Left ventricle myocardium inferior (tissue), 1 donor: ENCODE results near the gene ZBTB8B. TPM values are rescaled to one million over a fixed set of nuclear protein-coding genes. Genes with fewer than 3 reads are reported as not detected.
"Not testable (repeated sequence)": the region's sequence is repeated elsewhere in the genome, so short reads cannot be mapped to it uniquely, and the experiment has no call there.

Experiments used
- DNase-seq: peaks from one replicate; pipeline ENCODE4 v3.0.0-alpha.2; 2020
- H3K27ac ChIP-seq: fragments of 200-600 bp; replicated peaks from 2 replicates; pipeline ENCODE4 v1.8.0; 2021
- H3K27me3 ChIP-seq: fragments of 200-600 bp; 2 replicates; pipeline ENCODE4 v1.8.0; 2021; ENCODE audit warnings: low read depth
- H3K36me3 ChIP-seq: fragments of 200-600 bp; 2 replicates; pipeline ENCODE4 v1.8.0; 2021
- H3K4me1 ChIP-seq: fragments of 200-600 bp; 2 replicates; pipeline ENCODE4 v1.8.0; 2021
- H3K4me3 ChIP-seq: fragments of 200-600 bp; 2 replicates; pipeline ENCODE4 v1.8.0; 2021; ENCODE audit warnings: mild to moderate bottlenecking, moderate library complexity
- H3K9me3 ChIP-seq: fragments of 200-600 bp; replicated peaks from 2 replicates; pipeline ENCODE4 v1.8.0; 2021
- CTCF ChIP-seq: fragments of 200-600 bp; IDR thresholded peaks from 2 replicates; pipeline ENCODE4 v1.8.0; 2021; ENCODE audit warnings: antibody characterized with exemption, mild to moderate bottlenecking, borderline replicate concordance
- intact Hi-C: fragments of 100-400 bp; cut with micrococcal nuclease; formaldehyde crosslinking; loops from one replicate; pipeline ENCODE4 v1.11.0; 2022
- total RNA-seq: library from RNA; stranded (reverse); fragmentation: NEBNext Ultra II Directional; extraction: Animal tissue kit (Norgen Biotek cat#: 25700); gene quantifications from one replicate; pipeline ENCODE4 v1.2.1, GENCODE V29; 2021
- donor health status: DM: no; HTN: yes; CAD: no; lungs with severe emphysema.

Gene ZBTB8B
- total RNA-seq, 1 donor from 2014 or later = 0.03 TPM

- H3K9me3 ChIP-seq = no peaks in the 10 kb centered on the region
- no peak for TF ChIP-seq CTCF
- H3K27ac ChIP-seq = no peak overlapping the region
- H3K36me3 ChIP-seq = no peaks in the 10 kb centered on the region
- H3K4me3 ChIP-seq = no peak overlapping the region
- peaks cover 88% of the 10 kb centered on the region for H3K27me3 ChIP-seq
- DNase-seq = no peak
- intact Hi-C loops = no loop called here
- peaks cover 16% of the 10 kb centered on the region for H3K4me1 ChIP-seq
Measured at GRCh38 chr1:32466761-32467160, 1.9 kb downstream of the ZBTB8B start.

GRCh38 chr1:32468791-32469190 lies 3.9 kb downstream of the ZBTB8B start:
- Histone ChIP-seq H3K27ac (no peak overlapping the region), H3K4me3 (no peak overlapping the region), H3K36me3 (no peaks in the 10 kb centered on the region), H3K9me3 (no peaks in the 10 kb centered on the region), H3K27me3 (peaks cover 91% of the 10 kb centered on the region), H3K4me1 (peaks cover 16% of the 10 kb centered on the region)
- TF ChIP-seq CTCF = no peak
- intact Hi-C loops = no loop called here
- no peak for DNase-seq

- Histone ChIP-seq H3K4me3 (no peak overlapping the region), H3K27me3 (peaks cover 75% of the 10 kb centered on the region)
- intact Hi-C loops = no loop called here
Measured at GRCh38 chr1:32470431-32470830, 5.6 kb downstream of the ZBTB8B start.

GRCh38 chr1:32470991-32471694 lies 6.3 kb downstream of the ZBTB8B start:
- Histone ChIP-seq H3K27me3 (peaks cover 68% of the 10 kb centered on the region), H3K4me3 (no peak overlapping the region), H3K9me3 (no peaks in the 10 kb centered on the region), H3K36me3 (no peaks in the 10 kb centered on the region), H3K4me1 (no peaks in the 10 kb centered on the region), H3K27ac (no peak overlapping the region)
- TF ChIP-seq CTCF = peak; percentile 46
- no peak for DNase-seq
- intact Hi-C loops = no loop called here

More at GRCh38 chr1:32470431-32470830, 5.6 kb downstream of the ZBTB8B start:
- no peak for TF ChIP-seq CTCF
- no peaks in the 10 kb centered on the region for H3K9me3 ChIP-seq
- H3K4me1 ChIP-seq = peaks cover 2% of the 10 kb centered on the region
- H3K36me3 ChIP-seq = no peaks in the 10 kb centered on the region
- no peak for DNase-seq
- no peak overlapping the region for H3K27ac ChIP-seq

GRCh38 chr1:32471695-32472362 lies 7.0 kb downstream of the ZBTB8B start:
- Histone ChIP-seq H3K9me3 (no peaks in the 10 kb centered on the region), H3K4me1 (no peaks in the 10 kb centered on the region), H3K36me3 (no peaks in the 10 kb centered on the region), H3K4me3 (no peak overlapping the region), H3K27me3 (peaks cover 61% of the 10 kb centered on the region), H3K27ac (no peak overlapping the region)
- TF ChIP-seq CTCF = no peak
- DNase-seq = no peak
- intact Hi-C loops = no loop called here

GRCh38 chr1:32472966-32473365 lies 8.1 kb downstream of the ZBTB8B start:
- H3K36me3 ChIP-seq, H3K27ac ChIP-seq, H3K4me1 ChIP-seq, H3K9me3 ChIP-seq, intact Hi-C loops, DNase-seq, H3K4me3 ChIP-seq: not testable (repeated sequence)
- H3K27me3 ChIP-seq = peaks cover 49% of the 10 kb centered on the region
